Ovary (tissue), 9 donors: ENCODE data around the gene HLA-DPA1. TPM values are rescaled to one million over a fixed set of nuclear protein-coding genes. Genes with fewer than 3 reads are reported as not detected.

Source experiments
- DNase-seq, 5 donors: peaks; one replicate each; pipeline ENCODE4 v3.0.0-alpha.2; 2019 to 2020
- H3K27ac ChIP-seq, 2 donors: fragments of 200-600 bp; one replicate each; pipeline versions ENCODE4 v1.5.1 to v1.8.0; 2019 to 2022
- H3K27me3 ChIP-seq: fragments of 200-600 bp; one replicate; pipeline ENCODE4 v1.8.0; 2022
- H3K36me3 ChIP-seq: fragments of 200-600 bp; sonication (generic); one replicate; pipeline ENCODE4 v1.5.1; 2019
- H3K4me1 ChIP-seq: one replicate; pipeline ENCODE4 v1.8.1; 2013; ENCODE audit warnings: mild to moderate bottlenecking, moderate library complexity; ENCODE audit not compliant: insufficient read depth
- H3K4me3 ChIP-seq: fragments of 200-600 bp; sonication (generic); one replicate; pipeline ENCODE4 v1.5.1; 2017
- H3K9me3 ChIP-seq, 2 donors: fragments of 200-600 bp in 1 of 2; sonication (generic) in 1 of 2; one replicate each; pipeline versions ENCODE4 v1.5.1 to v1.8.1; 2013 to 2019; ENCODE audit warnings: mild to moderate bottlenecking in 1 of 2, moderate library complexity in 1 of 2
- EP300 ChIP-seq: sonication (generic); formaldehyde crosslinking; IDR thresholded peaks from one replicate; pipeline ENCODE4 v1.6.1; 2017; ENCODE audit warnings: antibody characterized with exemption
- POLR2A ChIP-seq: fragments of 450-650 bp; IDR thresholded peaks from one replicate; pipeline ENCODE4 v1.6.1; 2017; ENCODE audit warnings: antibody characterized with exemption, mild to moderate bottlenecking, moderate library complexity
- WGBS, 3 donors: extraction: QIAGEN DNeasy Blood & Tissue Kit in 1 of 3; methylation state at CpG; one replicate each; pipeline versions ENCODE4 v1.1.5 to v1.1.7; 2013 to 2017; 5-methylcytosine and 5-hydroxymethylcytosine counted together
- intact Hi-C, 4 donors: fragments of 100-400 bp; cut with DNase I; formaldehyde crosslinking; loops; one replicate each; pipeline versions ENCODE4 v1.11.0 to v1.15.1; 2022 to 2023
- polyA plus RNA-seq, 2 donors: library from polyadenylated mRNA; stranded (reverse); fragments of 200-250 nt in 1 of 2; fragments of 350-450 nt in 1 of 2; fragmentation: Illumina TruSeq in 1 of 2; extraction: RNeasy Lipid Tissue Mini Kit (QIAGEN cat#74804) in 1 of 2; gene quantifications; one replicate each; pipeline ENCODE4 v1.2.3, GENCODE V29; 2013 to 2014
- total RNA-seq, 7 donors: library from RNA; depleted of rRNA in 2 of 7; stranded (reverse); fragments of >200 nt in 2 of 7; fragmentation: NEBNext Ultra II Directional in 3 of 7; extraction: Animal tissue kit (Norgen Biotek cat#: 25700) in 3 of 7; gene quantifications; one replicate each; pipeline versions ENCODE4 v1.1.0 to v1.2.4, GENCODE V29; 2016 to 2023
- TF ChIP-seq, protein P1 (sequence below), 3 donors: fragments of 450-650 bp in 2 of 3; fragments of 200-600 bp in 1 of 3; IDR thresholded peaks; one replicate each; pipeline versions ENCODE4 v1.5.1 to v1.8.0; 2016 to 2022; ENCODE audit warnings: antibody characterized with exemption in 3 of 3, mild to moderate bottlenecking in 1 of 3
- donor health status: DM: no; HTN: no; CAD: no; lungs with moderate emphysema.
- donor health status: DM: no; HTN: no; CAD: no.
- donor health status: Bipolar disorder and iron deficiency.
- donor health status: DM: yes; HTN: yes; CAD: no.
- donor health status: DM: no; HTN: no; CAD: no.
- donor health status: DM: yes; HTN: yes; CAD: no.

HLA-DPA1 gene
- total and polyA plus RNA-seq, 9 donors, result 11.8 to 304 (median 46.8) TPM

DNA sequence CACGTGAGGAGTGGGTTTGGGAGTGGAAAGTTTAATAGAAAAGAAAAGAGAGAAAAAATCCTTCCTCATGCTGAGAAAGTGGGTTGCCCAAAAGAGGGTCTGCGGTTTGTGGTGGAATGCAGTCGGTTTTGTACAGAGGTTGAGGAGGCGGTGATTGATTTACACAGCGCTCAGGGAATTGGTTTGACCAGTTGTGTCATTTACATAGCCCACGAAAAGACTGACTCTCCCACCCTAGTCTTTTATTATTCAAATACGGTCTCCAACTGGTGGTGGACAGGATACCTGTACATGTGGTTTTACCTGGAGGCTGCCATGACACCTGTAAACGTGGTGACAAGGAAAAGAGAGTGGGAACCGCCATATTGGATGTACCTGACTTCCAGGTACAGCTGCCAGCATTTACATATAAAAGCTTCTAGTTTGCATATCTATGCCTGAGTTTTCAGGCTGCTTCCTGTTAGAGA, 44.4 kb upstream of the HLA-DPA1 start:
- no peaks in the 10 kb centered on the region for H3K27me3 ChIP-seq
- H3K4me3 ChIP-seq, result no peak overlapping the region
- TF ChIP-seq EP300, result no peak
- TF ChIP-seq, protein P1, sequence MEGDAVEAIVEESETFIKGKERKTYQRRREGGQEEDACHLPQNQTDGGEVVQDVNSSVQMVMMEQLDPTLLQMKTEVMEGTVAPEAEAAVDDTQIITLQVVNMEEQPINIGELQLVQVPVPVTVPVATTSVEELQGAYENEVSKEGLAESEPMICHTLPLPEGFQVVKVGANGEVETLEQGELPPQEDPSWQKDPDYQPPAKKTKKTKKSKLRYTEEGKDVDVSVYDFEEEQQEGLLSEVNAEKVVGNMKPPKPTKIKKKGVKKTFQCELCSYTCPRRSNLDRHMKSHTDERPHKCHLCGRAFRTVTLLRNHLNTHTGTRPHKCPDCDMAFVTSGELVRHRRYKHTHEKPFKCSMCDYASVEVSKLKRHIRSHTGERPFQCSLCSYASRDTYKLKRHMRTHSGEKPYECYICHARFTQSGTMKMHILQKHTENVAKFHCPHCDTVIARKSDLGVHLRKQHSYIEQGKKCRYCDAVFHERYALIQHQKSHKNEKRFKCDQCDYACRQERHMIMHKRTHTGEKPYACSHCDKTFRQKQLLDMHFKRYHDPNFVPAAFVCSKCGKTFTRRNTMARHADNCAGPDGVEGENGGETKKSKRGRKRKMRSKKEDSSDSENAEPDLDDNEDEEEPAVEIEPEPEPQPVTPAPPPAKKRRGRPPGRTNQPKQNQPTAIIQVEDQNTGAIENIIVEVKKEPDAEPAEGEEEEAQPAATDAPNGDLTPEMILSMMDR (IDR thresholded peaks at IDR 0.05), result no peak
- no peak for TF ChIP-seq POLR2A
- no peaks in the 10 kb centered on the region for H3K36me3 ChIP-seq
- H3K9me3 ChIP-seq, result no peaks in the 10 kb centered on the region
- no peaks in the 10 kb centered on the region for H3K4me1 ChIP-seq
- no peak for DNase-seq
- 9 to 17% (median 10%) methylated on average over 9 of the region's 9 CpGs for WGBS, 3 donors
- no peak overlapping the region for H3K27ac ChIP-seq
- intact Hi-C loops, result no loop called here

DNA sequence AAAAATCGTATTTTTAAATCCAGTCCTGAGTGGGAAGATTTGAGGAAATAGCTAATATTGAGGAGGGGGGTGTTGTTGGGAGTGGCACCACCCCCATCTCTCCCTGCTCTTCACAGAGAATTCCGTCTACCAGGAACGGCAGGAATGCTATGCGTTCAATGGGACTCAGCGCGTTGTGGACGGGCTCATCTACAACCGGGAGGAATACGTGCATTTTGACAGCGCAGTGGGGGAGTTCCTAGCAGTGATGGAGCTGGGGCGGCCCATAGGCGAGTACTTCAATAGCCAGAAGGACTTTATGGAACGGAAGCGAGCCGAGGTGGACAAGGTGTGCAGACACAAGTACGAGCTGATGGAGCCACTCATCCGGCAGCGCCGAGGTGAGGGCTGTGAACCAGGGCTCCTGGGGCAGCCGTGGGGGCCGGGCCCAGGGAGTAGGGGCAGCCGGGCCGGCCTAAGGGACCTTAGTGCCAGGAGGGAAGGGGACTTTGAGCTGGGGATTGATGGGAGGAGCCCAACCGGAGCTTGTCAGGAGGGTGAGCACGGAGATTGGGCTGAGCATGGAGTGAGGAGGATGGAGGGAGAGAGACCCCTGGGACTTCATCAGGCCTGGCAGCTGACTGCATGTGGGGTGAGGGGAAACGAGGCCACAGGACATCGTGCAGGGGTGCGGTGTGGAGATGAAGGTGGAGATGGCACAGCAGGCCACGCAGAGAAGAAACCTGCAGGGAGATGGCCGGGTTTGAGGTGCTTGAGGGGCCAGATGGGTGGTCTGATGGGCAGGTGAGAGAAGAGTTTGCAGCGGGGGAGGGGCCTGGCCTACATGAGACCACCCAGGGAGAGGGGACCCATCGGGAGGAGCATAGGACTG, 43.6 kb upstream of the HLA-DPA1 start:
- TF ChIP-seq, protein P1 (IDR thresholded peaks at IDR 0.05), result no peak
- no peak for TF ChIP-seq EP300
- TF ChIP-seq POLR2A, result no peak
- Histone ChIP-seq H3K36me3 (no peaks in the 10 kb centered on the region), H3K27ac (no peak overlapping the region), H3K9me3 (no peaks in the 10 kb centered on the region), H3K4me3 (no peak overlapping the region), H3K4me1 (no peaks in the 10 kb centered on the region), H3K27me3 (no peaks in the 10 kb centered on the region)
- WGBS, 3 donors, result 3 to 5% (median 4%) methylated on average over 32 of the region's 32 CpGs
- intact Hi-C loops, result no loop called here
- no peak for DNase-seq

DNA sequence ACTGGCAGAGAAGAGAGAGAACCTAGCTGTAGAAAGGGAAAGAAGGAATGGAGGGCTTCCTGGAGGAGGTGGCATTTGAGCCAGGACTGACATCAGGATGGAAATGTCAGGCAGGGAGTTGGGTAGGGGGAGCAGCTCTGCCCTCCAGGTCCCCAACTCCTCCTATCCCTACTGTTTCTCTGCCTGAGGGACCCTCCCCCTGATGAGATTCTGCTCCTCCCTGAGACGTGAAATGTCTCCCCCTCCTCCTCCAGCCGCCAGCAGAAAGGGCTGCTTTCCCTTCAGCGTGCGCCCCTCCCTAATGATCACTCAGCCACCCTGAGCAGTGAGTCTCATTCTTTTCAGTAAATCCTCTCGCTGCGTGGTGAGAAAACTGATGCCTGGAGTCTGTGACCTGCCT, 43.0 kb upstream of the HLA-DPA1 start:
- no peaks in the 10 kb centered on the region for H3K27me3 ChIP-seq
- H3K27ac ChIP-seq, result no peak overlapping the region
- no peaks in the 10 kb centered on the region for H3K4me1 ChIP-seq
- no peak for TF ChIP-seq POLR2A
- TF ChIP-seq, protein P1 (IDR thresholded peaks at IDR 0.05), result no peak
- WGBS, 3 donors, result 0 to 6% (median 5%) methylated on average over 6 of the region's 6 CpGs
- no peak overlapping the region for H3K4me3 ChIP-seq
- intact Hi-C loops, result no loop called here
- no peaks in the 10 kb centered on the region for H3K9me3 ChIP-seq
- no peaks in the 10 kb centered on the region for H3K36me3 ChIP-seq
- no peak for DNase-seq

DNA sequence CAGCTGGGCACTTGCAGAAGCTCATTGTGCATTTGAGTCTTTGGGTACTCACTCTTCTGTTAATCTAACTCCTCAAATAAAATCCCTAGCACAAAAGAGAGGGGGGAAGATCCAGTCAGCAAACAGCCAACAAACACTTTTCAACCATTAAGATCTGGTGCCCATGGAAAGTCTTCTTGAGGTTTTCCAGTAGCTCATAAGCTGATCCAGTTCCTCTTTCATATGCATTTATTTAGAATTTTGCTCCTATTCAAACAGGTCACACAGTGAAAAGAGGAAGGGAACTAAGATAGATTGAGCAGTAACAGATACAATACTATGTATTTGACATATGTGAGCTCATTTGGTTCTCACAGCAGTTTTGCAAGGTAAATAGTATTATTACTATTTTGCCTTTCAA, 41.0 kb upstream of the HLA-DPA1 start:
- DNase-seq, result no peak
- Histone ChIP-seq H3K27me3 (no peaks in the 10 kb centered on the region), H3K9me3 (no peaks in the 10 kb centered on the region), H3K4me1 (no peaks in the 10 kb centered on the region), H3K27ac (no peak overlapping the region), H3K36me3 (no peaks in the 10 kb centered on the region), H3K4me3 (no peak overlapping the region)
- no peak for TF ChIP-seq EP300
- TF ChIP-seq, protein P1 (IDR thresholded peaks at IDR 0.05), result no peak
- TF ChIP-seq POLR2A, result no peak
- intact Hi-C loops, result no loop called here
